Epithelial cell of prostate (primary cell): Measurements from ENCODE around the gene ADGRF3.
A peak's percentile ranks its signal among the peaks of the same experiment; 100 is the strongest.
"Not testable (repeated sequence)": the region's sequence is repeated elsewhere in the genome, so short reads cannot be mapped to it uniquely, and the experiment has no call there.

Source experiments
- DNase-seq: peaks from one replicate; pipeline ENCODE4 v3.0.0-alpha.2; 2011; ENCODE audit warnings: low read depth, low spot score
- H3K27ac ChIP-seq: fragments of 450-650 bp; 2 replicates; pipeline ENCODE4 v1.5.1; 2017; ENCODE audit warnings: mild to moderate bottlenecking

Gene ADGRF3

GRCh38 chr2:26292646-26293045 is 53.9 kb downstream of the ADGRF3 start:
- peak; percentile 87 for DNase-seq
- peak overlapping the region; percentile 75 for H3K27ac ChIP-seq

DNA sequence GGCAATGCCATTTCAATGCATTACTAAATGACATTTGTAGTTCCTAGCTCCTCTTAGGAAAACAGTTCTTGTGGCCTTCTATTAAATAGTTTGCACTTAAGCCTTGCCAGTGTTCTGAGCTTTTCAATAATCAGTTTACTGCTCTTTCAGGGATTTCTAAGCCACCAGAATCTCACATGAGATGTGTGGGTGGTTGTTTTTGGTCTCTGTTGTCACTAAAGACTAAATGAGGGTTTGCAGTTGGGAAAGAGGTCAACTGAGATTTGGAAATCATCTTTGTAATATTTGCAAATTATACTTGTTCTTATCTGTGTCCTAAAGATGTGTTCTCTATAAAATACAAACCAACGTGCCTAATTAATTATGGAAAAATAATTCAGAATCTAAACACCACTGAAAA is 56.6 kb downstream of the ADGRF3 start:
- no peak overlapping the region for H3K27ac ChIP-seq
- DNase-seq: no peak

DNA sequence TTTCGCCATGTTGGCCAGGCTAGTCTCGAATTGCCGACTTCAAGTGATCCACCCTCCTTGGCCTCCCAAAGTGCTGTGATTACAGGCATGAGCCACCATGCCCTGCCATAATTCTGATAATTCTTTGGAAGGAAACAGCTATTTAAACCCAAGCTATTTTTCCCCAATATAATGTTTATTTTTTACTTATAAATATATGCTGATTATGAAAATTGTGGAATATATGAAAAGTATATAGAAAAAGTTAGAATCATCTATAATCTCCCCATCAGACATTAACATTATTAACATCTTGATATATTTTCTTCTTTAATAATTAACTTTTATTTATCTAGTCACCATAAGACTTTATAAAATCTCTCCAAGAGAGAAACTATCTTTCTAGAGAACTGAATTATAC is 60.7 kb downstream of the ADGRF3 start:
- DNase-seq: no peak
- H3K27ac ChIP-seq: no peak overlapping the region

- DNase-seq: no peak
- peak overlapping the region; percentile 68 for H3K27ac ChIP-seq
Measured at GRCh38 chr2:26284132-26284531, 62.5 kb downstream of the ADGRF3 start.

- DNase-seq: no peak
- H3K27ac ChIP-seq: peak overlapping the region; percentile 68
Measured at GRCh38 chr2:26283606-26284005, 63.0 kb downstream of the ADGRF3 start.

DNA sequence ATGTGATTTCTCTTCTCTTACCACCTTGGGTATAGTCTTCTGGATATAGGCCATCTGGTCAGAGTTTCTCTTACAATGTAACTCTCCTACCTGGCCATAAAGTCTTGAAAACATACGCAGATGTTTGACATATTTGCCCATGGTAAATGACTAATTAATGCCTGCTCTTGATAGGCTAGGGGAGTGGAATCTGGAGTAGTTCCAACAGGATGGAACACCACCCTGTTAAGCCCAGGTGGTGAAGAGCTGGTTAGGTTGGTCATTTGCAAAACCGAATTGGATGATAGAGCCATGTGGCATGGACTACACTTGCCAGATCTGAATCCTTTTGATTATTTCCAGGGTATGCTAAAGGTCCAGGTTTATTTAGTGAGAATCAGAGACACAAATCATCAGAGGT is 65.4 kb downstream of the ADGRF3 start:
- peak overlapping the region; percentile 46 for H3K27ac ChIP-seq
- peak; percentile 41 for DNase-seq

- no peak for DNase-seq
- no peak overlapping the region for H3K27ac ChIP-seq
Measured at GRCh38 chr2:26279886-26280285, 66.7 kb downstream of the ADGRF3 start.

GRCh38 chr2:26276484-26277227 is 69.9 kb downstream of the ADGRF3 start:
- no peak overlapping the region for H3K27ac ChIP-seq

GRCh38 chr2:26274058-26274613 is 72.5 kb downstream of the ADGRF3 start:
- peak; percentile 98 for DNase-seq
- H3K27ac ChIP-seq: peak overlapping the region; percentile 96

More at GRCh38 chr2:26276484-26277227, 69.9 kb downstream of the ADGRF3 start:
- no peak for DNase-seq

GRCh38 chr2:26273501-26273900 is 73.1 kb downstream of the ADGRF3 start:
- DNase-seq: no peak
- peak overlapping the region; percentile 96 for H3K27ac ChIP-seq

- peak overlapping the region; percentile 80 for H3K27ac ChIP-seq
Measured at GRCh38 chr2:26270373-26270772, 76.2 kb downstream of the ADGRF3 start.

GRCh38 chr2:26269571-26270158 is 76.9 kb downstream of the ADGRF3 start:
- H3K27ac ChIP-seq: peak overlapping the region; percentile 80

More at GRCh38 chr2:26270373-26270772, 76.2 kb downstream of the ADGRF3 start:
- DNase-seq: no peak

DNA sequence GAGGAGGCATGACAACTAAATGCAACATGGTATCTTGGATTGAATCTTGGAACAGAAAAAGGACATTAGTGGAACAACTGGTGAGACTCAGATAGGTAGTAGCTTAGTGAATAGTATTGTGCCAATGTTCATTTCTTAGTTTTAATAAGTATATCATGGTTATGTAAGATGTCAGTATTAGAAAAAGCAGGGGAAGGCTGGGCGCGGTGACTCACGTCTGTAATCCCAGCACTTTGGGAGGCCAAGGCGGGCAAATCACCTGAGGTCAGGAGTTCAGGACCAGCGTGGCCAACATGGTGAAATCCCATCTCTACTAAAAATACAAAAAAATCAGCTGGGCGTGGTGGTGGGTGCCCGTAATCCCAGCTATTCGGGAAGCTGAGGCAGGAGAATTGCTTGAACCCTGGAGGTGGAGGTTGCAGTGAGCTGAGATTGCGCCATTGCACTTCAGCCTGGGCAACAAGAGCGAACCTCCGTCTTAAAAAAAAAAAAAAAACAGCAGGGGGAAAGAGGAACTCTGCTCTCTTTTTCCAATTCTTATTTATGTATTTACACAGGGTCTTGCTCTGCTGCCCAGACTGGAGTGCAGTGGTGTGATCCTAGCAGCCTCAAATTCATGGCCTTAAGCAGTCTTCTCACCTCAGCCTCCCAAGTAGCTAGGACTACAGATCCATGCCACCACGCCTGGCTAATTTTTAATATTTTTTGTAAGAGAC is 77.8 kb downstream of the ADGRF3 start:
- H3K27ac ChIP-seq: peak overlapping the region; percentile 80
- not testable (repeated sequence) for DNase-seq

More at GRCh38 chr2:26269571-26270158, 76.9 kb downstream of the ADGRF3 start:
- DNase-seq: peak; percentile 33

GRCh38 chr2:26268213-26268612 is 78.4 kb downstream of the ADGRF3 start:
- peak overlapping the region; percentile 80 for H3K27ac ChIP-seq
- DNase-seq: no peak

DNA sequence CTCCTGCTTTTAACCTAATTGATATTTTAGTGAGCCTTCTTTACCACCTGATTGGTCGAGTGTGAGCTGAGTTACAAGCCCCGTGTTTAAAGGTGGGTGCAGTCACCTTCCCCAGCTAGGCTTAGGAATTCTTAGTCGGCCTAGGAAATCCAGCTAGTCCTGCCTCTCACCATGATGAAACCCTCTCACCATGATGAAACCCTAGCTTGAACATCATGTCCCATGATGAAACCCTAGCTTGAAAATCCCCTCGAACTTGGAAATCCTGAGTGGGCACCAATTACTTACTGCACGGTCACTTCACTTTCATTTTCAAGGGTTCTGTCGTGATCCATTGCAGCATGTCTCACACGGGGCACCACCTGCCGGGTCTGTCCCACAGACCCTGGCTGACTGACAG is 87.8 kb downstream of the ADGRF3 start:
- DNase-seq, H3K27ac ChIP-seq: not testable (repeated sequence)
